Cardiac muscle cell (in vitro differentiated cells and primary cell): ENCODE results near the gene NCS1. TPM values are rescaled to one million over a fixed set of nuclear protein-coding genes. Genes with fewer than 3 reads are reported as not detected.

Experiments
- DNase-seq, 2 donors: peaks; one replicate each; pipeline versions ENCODE4 v3.0.0 to v3.0.0-alpha.2; 2010 to 2017; ENCODE audit warnings: low read depth in 1 of 2, low spot score in 1 of 2
- H3K27ac ChIP-seq: fragments of 200-600 bp; sonication (generic); 2 replicates; pipeline ENCODE4 v1.5.1; 2016
- H3K27me3 ChIP-seq: fragments of 200-600 bp; sonication (generic); 2 replicates; pipeline ENCODE4 v1.6.0; 2016; ENCODE audit warnings: control low read depth
- H3K36me3 ChIP-seq: fragments of 200-600 bp; sonication (generic); 2 replicates; pipeline ENCODE4 v1.5.1; 2016; ENCODE audit warnings: control low read depth
- H3K4me1 ChIP-seq: fragments of 200-600 bp; sonication (generic); 2 replicates; pipeline ENCODE4 v1.8.1; 2017; ENCODE audit warnings: low read depth, mild to moderate bottlenecking, mixed run types
- H3K4me3 ChIP-seq: fragments of 200-600 bp; sonication (generic); 2 replicates; pipeline ENCODE4 v1.5.1; 2016; ENCODE audit warnings: mild to moderate bottlenecking
- H3K9me3 ChIP-seq: fragments of 200-600 bp; sonication (generic); 2 replicates; pipeline ENCODE4 v1.5.1; 2017; ENCODE audit warnings: low read depth, mild to moderate bottlenecking, control low read depth
- polyA plus RNA-seq: library from polyadenylated mRNA; unstranded; fragments of >200 nt; fragmentation: Nextera tagmentation; extraction: Ambion mirVana; gene quantifications from 2 replicates; pipeline ENCODE4 v1.2.1, GENCODE V29; 2016
- total RNA-seq: library from RNA; depleted of rRNA; stranded (reverse); fragments of >200 nt; gene quantifications from 2 replicates; pipeline ENCODE4 v1.2.3, GENCODE V29; 2016
- TF ChIP-seq, protein P1 (sequence below): IDR thresholded peaks from 2 replicates; pipeline ENCODE4 v1.5.1; 2012; ENCODE audit warnings: low read depth, mild to moderate bottlenecking, low read length

NCS1 gene
- total and polyA plus RNA-seq, 2 experiments from 2014 or later, result 48.3 to 55.7 TPM

DNA sequence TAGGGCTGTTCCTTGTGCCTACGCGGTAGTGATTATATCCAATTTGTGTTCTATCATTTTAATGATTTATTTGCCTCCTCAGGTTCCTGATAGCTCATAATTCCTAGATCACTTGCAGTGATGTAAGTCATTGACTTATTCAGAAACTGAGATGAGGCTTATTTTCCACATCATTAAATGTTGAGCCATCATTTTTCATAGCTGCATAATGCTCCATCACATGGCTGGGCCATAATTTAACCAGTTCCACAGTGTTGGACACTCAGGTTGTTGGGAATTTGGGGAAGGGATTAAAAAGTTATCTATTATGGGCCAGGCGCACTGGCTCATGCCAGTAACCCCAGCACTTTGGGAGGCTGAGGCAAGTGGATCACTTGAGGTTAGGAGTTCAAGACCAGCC, 57.6 kb downstream of the NCS1 start:
- no peak overlapping the region for H3K4me3 ChIP-seq
- TF ChIP-seq, protein P1, sequence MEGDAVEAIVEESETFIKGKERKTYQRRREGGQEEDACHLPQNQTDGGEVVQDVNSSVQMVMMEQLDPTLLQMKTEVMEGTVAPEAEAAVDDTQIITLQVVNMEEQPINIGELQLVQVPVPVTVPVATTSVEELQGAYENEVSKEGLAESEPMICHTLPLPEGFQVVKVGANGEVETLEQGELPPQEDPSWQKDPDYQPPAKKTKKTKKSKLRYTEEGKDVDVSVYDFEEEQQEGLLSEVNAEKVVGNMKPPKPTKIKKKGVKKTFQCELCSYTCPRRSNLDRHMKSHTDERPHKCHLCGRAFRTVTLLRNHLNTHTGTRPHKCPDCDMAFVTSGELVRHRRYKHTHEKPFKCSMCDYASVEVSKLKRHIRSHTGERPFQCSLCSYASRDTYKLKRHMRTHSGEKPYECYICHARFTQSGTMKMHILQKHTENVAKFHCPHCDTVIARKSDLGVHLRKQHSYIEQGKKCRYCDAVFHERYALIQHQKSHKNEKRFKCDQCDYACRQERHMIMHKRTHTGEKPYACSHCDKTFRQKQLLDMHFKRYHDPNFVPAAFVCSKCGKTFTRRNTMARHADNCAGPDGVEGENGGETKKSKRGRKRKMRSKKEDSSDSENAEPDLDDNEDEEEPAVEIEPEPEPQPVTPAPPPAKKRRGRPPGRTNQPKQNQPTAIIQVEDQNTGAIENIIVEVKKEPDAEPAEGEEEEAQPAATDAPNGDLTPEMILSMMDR, result no peak
- H3K27ac ChIP-seq, result no peak overlapping the region
- H3K36me3 ChIP-seq, result peaks cover 15% of the 10 kb centered on the region
- DNase-seq, result no peak
- H3K9me3 ChIP-seq, result no peaks in the 10 kb centered on the region
- H3K4me1 ChIP-seq, result no peaks in the 10 kb centered on the region
- no peaks in the 10 kb centered on the region for H3K27me3 ChIP-seq

DNA sequence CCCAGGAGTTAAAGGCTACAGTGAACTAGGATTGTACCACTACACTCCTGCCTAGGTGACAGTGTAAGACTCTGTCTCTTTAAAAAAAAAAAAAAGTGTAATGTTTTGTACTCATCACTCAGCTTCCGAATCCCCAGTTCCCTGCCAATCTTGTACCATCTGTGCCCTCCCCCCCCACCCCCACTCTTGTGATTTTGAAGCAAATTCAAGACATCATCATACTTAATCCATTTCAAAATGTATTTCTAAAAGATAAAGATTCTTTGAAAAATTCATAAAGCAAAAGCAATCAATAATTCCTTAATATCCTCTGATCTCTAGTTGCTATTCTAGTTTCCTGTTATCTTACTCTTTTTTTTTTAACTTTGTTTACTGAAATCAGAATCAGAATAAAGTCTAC, 58.4 kb downstream of the NCS1 start:
- Histone ChIP-seq H3K4me3 (no peak overlapping the region), H3K9me3 (no peaks in the 10 kb centered on the region), H3K4me1 (no peaks in the 10 kb centered on the region), H3K27ac (no peak overlapping the region), H3K36me3 (peaks cover 15% of the 10 kb centered on the region), H3K27me3 (no peaks in the 10 kb centered on the region)
- DNase-seq, result no peak
- TF ChIP-seq, protein P1, result no peak

DNA sequence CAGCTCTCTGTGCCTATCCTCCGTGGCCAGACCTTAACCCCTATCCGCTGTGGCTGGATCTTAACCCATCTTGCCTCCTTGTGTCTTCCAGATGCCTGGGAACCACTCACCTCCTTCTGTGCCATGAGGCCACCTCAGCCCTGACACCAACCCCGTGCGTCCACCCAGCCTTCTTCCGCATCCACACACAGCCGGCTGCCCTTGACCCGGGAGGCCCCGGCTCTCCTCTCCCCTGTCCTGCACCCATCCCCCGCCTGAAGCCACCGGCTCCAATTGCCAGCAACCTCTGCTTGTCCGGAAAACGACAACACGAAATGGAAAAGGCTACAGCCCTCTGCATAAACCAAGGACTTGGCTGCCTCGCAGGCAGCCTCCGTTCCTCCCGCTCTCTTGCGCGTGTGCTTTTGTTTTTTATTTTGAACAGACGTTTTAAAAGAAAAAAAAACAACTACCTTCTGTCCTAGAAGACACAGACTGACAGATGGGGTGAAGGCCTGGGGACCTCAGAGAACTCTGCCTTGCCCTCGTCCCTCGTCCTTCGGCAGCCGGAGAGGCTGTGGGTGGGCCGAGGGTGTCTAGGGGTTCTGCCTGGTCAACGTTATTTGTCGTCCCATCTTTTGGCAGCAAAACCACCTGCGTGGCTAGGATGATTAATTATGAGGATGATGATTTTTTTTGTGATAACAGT, 60.8 kb downstream of the NCS1 start:
- Histone ChIP-seq H3K36me3 (peaks cover 10% of the 10 kb centered on the region), H3K27ac (no peak overlapping the region), H3K4me3 (no peak overlapping the region), H3K9me3 (no peaks in the 10 kb centered on the region), H3K4me1 (peaks cover 2% of the 10 kb centered on the region), H3K27me3 (no peaks in the 10 kb centered on the region)
- TF ChIP-seq, protein P1, result no peak
- no peak for DNase-seq

DNA sequence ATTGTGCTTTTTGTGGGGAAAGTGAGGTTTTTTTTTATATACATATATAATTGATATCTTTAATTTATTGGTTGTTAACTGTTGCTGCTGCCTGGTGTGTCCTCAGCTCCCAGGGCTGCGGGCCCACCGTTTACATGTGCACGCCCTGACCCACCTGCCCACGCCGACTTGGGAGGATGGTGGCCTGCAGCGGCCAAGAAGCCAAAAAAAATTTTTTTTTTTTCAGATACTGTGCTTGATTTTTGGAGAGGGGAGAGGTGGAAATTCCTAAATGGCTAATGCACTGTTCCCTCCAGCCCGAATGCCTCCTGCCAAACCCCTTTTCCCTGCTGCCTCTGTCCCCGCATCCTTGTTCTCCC, 61.4 kb downstream of the NCS1 start:
- Histone ChIP-seq H3K27ac (no peak overlapping the region), H3K27me3 (no peaks in the 10 kb centered on the region), H3K4me3 (no peak overlapping the region), H3K4me1 (peaks cover 2% of the 10 kb centered on the region), H3K9me3 (no peaks in the 10 kb centered on the region), H3K36me3 (peaks cover 10% of the 10 kb centered on the region)
- TF ChIP-seq, protein P1, result no peak
- no peak for DNase-seq

DNA sequence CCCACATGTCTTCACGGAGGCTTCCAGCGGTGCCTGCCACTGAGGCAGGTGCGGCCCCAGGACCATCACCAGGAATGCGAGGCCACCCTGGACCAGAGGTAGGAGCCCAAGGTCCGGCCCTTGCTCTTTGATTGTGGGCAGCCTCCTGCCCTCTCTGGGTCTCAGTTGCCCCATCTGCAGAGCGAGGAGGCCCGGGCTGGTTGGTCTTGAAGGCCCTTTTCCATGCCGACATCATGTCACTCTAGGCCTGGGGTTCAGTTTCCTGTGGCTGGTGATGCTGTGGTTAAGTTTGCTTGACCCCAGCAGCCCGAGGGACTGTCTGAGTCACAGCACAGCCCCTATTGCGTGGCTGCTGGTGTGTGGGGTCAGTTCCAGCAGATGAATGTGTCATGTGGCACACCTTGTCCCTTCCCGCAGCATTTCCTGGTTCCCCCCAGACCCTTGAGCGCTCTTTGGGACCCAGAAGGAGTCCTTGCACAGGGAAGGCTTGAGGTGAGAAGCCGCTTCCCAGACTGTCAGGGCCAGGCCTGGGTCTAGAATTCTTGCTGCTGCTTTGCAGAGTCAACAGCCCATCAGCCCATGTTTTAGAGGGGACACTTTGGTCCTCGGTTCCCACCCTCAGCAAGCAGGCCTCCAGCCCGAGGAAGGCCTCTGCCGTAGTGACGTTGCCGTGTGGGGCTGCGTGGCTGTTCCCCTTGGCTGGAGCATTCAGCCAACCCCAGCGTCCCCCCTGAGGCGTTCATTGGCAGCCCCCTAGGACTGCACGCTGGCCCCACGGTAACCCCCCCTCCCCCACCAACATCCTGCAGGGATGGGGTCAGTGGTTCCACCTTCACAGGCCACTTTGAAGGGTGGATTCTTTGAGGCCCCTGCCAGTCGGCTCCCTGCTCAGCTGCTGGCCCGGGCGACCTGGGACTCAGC, 62.4 kb downstream of the NCS1 start:
- Histone ChIP-seq H3K27ac (no peak overlapping the region), H3K36me3 (peaks cover 5% of the 10 kb centered on the region), H3K9me3 (no peaks in the 10 kb centered on the region), H3K27me3 (no peaks in the 10 kb centered on the region), H3K4me1 (peaks cover 2% of the 10 kb centered on the region), H3K4me3 (no peak overlapping the region)
- no peak for DNase-seq
- TF ChIP-seq, protein P1, result no peak
